ENCODE measurements around the gene GLOD4. TPM values are rescaled to one million over a fixed set of nuclear protein-coding genes. Genes with fewer than 3 reads are reported as not detected.
"Not testable (repeated sequence)": the region's sequence is repeated elsewhere in the genome, so short reads cannot be mapped to it uniquely, and the experiment has no call there.

The GLOD4 gene
- total RNA-seq (10 to 100 TPM; 79.9 to 89.7 TPM), polyA plus RNA-seq (10 to 100 TPM; 96.2 to 97.4 (median 97.2) TPM), total RNA-seq (42.9 to 80.5 (median 71.3) reads per million in 6 experiments)

GRCh38 chr17:781805-782731 is at the start of gene GLOD4, which contains the start of gene MRM3:
Gene GLOD4 (minus strand): TSS chr17:782280. CDS start chr17:782255, 25 bp downstream.
Gene MRM3 (plus strand): TSS chr17:782353. CDS start chr17:782379, 26 bp downstream.
- Mint-ChIP-seq H3K9me3 (no peaks in the 10 kb centered on the region), H3K4me1 (peaks cover 22 to 49% (median 45%) of the 10 kb centered on the region in 4 donors), H3K27ac (peak within 1 kb of the TSS; percentile 94 to 99 (median 98)), H3K36me3 (peaks cover 0 to 40% (median 0%) of the 10 kb centered on the region in 3 donors), H3K27me3 (peaks cover 0 to 1% (median 0%) of the 10 kb centered on the region in 5 donors), H3K4me3 (peak within 1 kb of the TSS; percentile 95 to 99 (median 98))
- POLR2A ChIA-PET: interaction anchor here (0.6 to 2.1 kb wide), 13 partner anchors 9 to 713 kb away, joined by 3 to 15 read pairs (median 4); partner anchors contain the start of genes GEMIN4, NXN, TIMM22 and VPS53
- ATAC-seq: peak; percentile 95
- peak; percentile 92 to 98 (median 95) for DNase-seq

DNA sequence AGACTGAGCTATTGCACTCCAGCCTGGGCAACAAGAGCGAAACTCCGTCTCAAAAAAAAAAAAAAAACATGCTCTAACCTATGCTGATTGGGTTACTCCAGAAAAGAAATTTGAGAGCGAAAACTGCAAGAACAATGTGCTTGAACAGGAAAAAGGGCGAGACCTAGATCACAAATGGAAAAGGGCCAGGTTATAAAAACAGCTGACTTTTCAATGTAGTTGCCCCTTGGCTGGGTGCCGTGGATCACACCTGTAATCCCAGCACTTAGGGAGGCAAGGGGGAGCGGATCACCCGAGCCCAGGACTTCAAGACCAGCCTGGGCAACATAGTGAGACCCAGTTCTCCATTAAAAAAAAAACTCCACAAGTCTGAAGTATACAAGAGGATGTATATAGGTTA is 48.9 kb upstream of the GLOD4 start:
- no peak for ATAC-seq
- Mint-ChIP-seq H3K4me1 (no peaks in the 10 kb centered on the region), H3K27me3 (peaks cover 0 to 12% (median 4%) of the 10 kb centered on the region in 5 donors), H3K27ac (no peak overlapping the region), H3K4me3 (no peak overlapping the region), H3K9me3 (peaks cover 0 to 9% (median 0%) of the 10 kb centered on the region in 9 donors), H3K36me3 (no peaks in the 10 kb centered on the region)
- POLR2A ChIA-PET: no interaction called here
- DNase-seq: no peak

GRCh38 chr17:830381-830780 is 48.3 kb upstream of the GLOD4 start:
- Mint-ChIP-seq H3K27me3 (peaks cover 0 to 12% (median 4%) of the 10 kb centered on the region in 5 donors), H3K27ac (no peak overlapping the region), H3K4me1 (no peaks in the 10 kb centered on the region), H3K36me3 (no peaks in the 10 kb centered on the region), H3K4me3 (no peak overlapping the region), H3K9me3 (peaks cover 0 to 9% (median 0%) of the 10 kb centered on the region in 9 donors)
- DNase-seq (no peak), ATAC-seq (no peak)
- POLR2A ChIA-PET: no interaction called here

GRCh38 chr17:829614-830013 is 47.5 kb upstream of the GLOD4 start:
- ATAC-seq, DNase-seq, POLR2A ChIA-PET, H3K4me3 Mint-ChIP-seq, H3K9me3 Mint-ChIP-seq, H3K36me3 Mint-ChIP-seq, H3K4me1 Mint-ChIP-seq, H3K27ac Mint-ChIP-seq: not testable (repeated sequence)
- H3K27me3 Mint-ChIP-seq: peaks cover 0 to 12% (median 3%) of the 10 kb centered on the region in 5 donors

DNA sequence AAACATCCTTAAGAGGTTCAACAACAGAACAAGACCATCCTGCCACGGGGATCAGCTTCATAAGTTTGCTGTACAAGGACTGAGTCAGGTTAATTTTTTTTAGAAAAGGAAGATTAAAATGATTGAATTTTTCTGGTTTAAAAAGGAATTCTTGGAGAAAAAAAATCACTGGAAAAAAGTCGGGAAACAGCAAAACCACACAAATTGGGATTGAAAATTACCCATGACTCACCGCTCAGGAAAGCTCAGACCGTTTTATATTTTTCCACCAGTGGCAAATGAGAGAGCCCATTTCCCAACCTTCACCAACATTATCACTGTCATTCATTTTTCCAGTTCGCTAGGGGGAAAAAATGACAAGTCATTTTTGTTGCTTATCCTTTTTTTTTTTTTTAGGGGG is 46.7 kb upstream of the GLOD4 start:
- Mint-ChIP-seq H3K36me3 (no peaks in the 10 kb centered on the region), H3K27ac (no peak overlapping the region), H3K4me3 (no peak overlapping the region), H3K4me1 (no peaks in the 10 kb centered on the region), H3K27me3 (peaks cover 0 to 12% (median 3%) of the 10 kb centered on the region in 5 donors), H3K9me3 (peaks cover 0 to 9% (median 0%) of the 10 kb centered on the region in 9 donors)
- DNase-seq (no peak), ATAC-seq (no peak)
- POLR2A ChIA-PET: no interaction called here

DNA sequence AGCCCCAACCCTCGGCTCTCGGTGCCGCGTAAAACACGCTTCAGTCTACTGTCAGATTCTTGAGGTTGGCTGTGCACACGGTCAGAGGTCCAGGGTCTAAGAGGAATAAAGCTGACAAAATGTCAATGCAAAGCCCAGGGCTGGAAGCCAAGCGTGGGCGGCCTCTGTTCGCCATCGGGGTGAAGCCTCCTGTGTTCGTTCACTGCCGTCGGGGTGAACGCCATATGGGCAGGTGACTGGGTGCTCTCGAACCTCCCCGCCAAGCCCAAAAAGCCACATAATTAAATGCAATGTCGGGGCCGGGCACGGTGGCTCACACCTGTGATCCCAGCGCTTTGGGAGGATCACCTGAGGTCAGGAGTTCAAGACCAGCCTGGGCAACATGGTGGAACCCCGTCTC is 44.7 kb upstream of the GLOD4 start:
- Mint-ChIP-seq H3K9me3 (peaks cover 0 to 6% (median 0%) of the 10 kb centered on the region in 9 donors), H3K27me3 (peaks cover 0 to 12% (median 3%) of the 10 kb centered on the region in 5 donors), H3K4me1 (no peaks in the 10 kb centered on the region), H3K36me3 (no peaks in the 10 kb centered on the region), H3K4me3 (no peak overlapping the region), H3K27ac (no peak overlapping the region)
- DNase-seq: no peak
- no peak for ATAC-seq
- POLR2A ChIA-PET: no interaction called here

- Mint-ChIP-seq H3K4me1 (no peaks in the 10 kb centered on the region), H3K36me3 (no peaks in the 10 kb centered on the region), H3K27ac (no peak overlapping the region), H3K9me3 (no peaks in the 10 kb centered on the region), H3K4me3 (no peak overlapping the region), H3K27me3 (peaks cover 0 to 8% (median 2%) of the 10 kb centered on the region in 5 donors)
- ATAC-seq: no peak
- DNase-seq: no peak
- POLR2A ChIA-PET: no interaction called here
Measured at GRCh38 chr17:825216-825615, 43.1 kb upstream of the GLOD4 start.

- Mint-ChIP-seq H3K27ac (no peak overlapping the region), H3K36me3 (no peaks in the 10 kb centered on the region), H3K4me3 (no peak overlapping the region), H3K4me1 (no peaks in the 10 kb centered on the region), H3K9me3 (no peaks in the 10 kb centered on the region), H3K27me3 (no peaks in the 10 kb centered on the region)
- DNase-seq (no peak), ATAC-seq (no peak)
- POLR2A ChIA-PET: no interaction called here
Measured at GRCh38 chr17:824378-824777, 42.3 kb upstream of the GLOD4 start.

DNA sequence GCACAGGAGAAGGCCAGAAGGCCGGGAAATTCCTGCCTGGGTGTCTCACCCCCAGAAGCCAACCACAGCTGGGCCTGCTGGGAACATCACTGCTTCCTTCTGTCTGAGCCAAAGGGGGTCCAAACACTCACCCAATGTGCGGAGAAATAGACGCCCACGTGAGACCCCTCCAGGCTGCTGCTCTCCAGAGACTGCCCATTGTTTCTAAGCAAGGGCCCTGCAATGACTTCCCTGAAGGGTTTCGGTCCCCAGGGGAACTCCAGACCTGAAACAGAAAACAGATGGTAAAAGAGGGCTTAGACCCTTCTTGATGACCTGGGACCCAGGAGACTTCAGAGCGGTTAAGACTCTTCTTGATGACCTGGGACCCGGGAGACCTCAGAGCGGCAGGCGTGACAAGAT is 41.4 kb upstream of the GLOD4 start:
- Mint-ChIP-seq H3K4me1 (no peaks in the 10 kb centered on the region), H3K9me3 (no peaks in the 10 kb centered on the region), H3K27ac (no peak overlapping the region), H3K4me3 (no peak overlapping the region), H3K27me3 (no peaks in the 10 kb centered on the region), H3K36me3 (no peaks in the 10 kb centered on the region)
- DNase-seq (no peak), ATAC-seq (no peak)
- POLR2A ChIA-PET: no interaction called here

- ATAC-seq: no peak
- Mint-ChIP-seq H3K4me3 (no peak overlapping the region), H3K36me3 (no peaks in the 10 kb centered on the region), H3K27me3 (peaks cover 0 to 10% (median 0%) of the 10 kb centered on the region in 5 donors), H3K9me3 (no peaks in the 10 kb centered on the region), H3K27ac (no peak overlapping the region), H3K4me1 (no peaks in the 10 kb centered on the region)
- POLR2A ChIA-PET: no interaction called here
- DNase-seq: no peak
Measured at GRCh38 chr17:819251-819650, 37.2 kb upstream of the GLOD4 start.

- Mint-ChIP-seq H3K4me3 (no peak overlapping the region), H3K27me3 (peaks cover under 1 to 22% (median 12%) of the 10 kb centered on the region in 5 donors), H3K9me3 (no peaks in the 10 kb centered on the region), H3K27ac (no peak overlapping the region), H3K36me3 (no peaks in the 10 kb centered on the region), H3K4me1 (peaks cover 0 to under 1% (median 0%) of the 10 kb centered on the region in 4 donors)
- POLR2A ChIA-PET: no interaction called here
- DNase-seq: no peak
- ATAC-seq: no peak
Measured at GRCh38 chr17:814371-814770, 32.3 kb upstream of the GLOD4 start.

DNA sequence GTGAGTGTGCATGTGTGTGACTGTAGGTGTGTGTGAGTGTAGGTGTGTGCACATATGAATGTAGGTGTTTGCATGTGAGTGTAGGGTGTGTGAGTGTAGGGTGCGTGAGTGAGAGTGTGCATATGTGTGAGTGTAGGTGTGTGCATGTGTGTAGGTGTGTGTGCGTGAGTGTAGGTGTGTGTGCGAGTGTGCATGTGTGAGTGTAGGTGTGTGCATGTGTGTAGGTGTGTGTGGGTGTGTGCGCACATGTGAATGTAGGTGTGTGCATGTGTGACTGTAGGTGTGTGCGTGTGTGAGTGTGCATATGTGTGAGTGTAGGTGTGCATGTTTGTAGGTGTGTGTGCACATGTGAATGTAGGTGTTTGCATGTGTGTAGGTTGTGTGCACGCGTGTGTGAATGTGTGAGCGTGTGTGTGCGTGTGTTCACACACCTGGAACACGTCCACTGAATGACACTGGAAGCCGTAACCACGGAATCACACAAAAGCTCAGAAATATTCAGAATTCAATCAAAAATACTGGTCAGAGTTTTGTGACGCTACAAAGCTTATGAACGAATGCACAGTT is 30.6 kb upstream of the GLOD4 start:
- Mint-ChIP-seq H3K9me3 (no peaks in the 10 kb centered on the region), H3K4me1 (peaks cover 0 to 2% (median 0%) of the 10 kb centered on the region in 4 donors), H3K27me3 (peaks cover 1 to 25% (median 12%) of the 10 kb centered on the region in 5 donors), H3K4me3 (no peak overlapping the region), H3K27ac (no peak overlapping the region), H3K36me3 (no peaks in the 10 kb centered on the region)
- ATAC-seq (no peak), DNase-seq (no peak)
- POLR2A ChIA-PET: no interaction called here

All from naive thymus-derived CD8-positive, alpha-beta T cell (primary cell).